Adrenal gland (tissue), 12 donors: ENCODE measurements around the gene SLC25A1. TPM values are rescaled to one million over a fixed set of nuclear protein-coding genes. Genes with fewer than 3 reads are reported as not detected.

Source experiments
- DNase-seq, 7 donors: peaks; one replicate each; pipeline ENCODE4 v3.0.0-alpha.2; 2019 to 2020
- H3K27ac ChIP-seq, 5 donors: fragments of 200-600 bp; sonication (generic) in 4 of 5; 1 replicate in 3 of 5; 2 replicates in 2 of 5; pipeline versions ENCODE4 v1.5.1 to v1.8.0; 2016 to 2020; ENCODE audit warnings: mild to moderate bottlenecking in 1 of 5
- H3K27me3 ChIP-seq: fragments of 200-600 bp; 2 replicates; pipeline ENCODE4 v1.8.0; 2021
- H3K36me3 ChIP-seq, 2 donors: fragments of 200-600 bp; replicated peaks in 1 of 2; 1 replicate in 1 of 2; 2 replicates in 1 of 2; pipeline versions ENCODE4 v1.5.1 to v1.8.0; 2018 to 2022
- H3K4me1 ChIP-seq, 2 donors: fragments of 200-600 bp; replicated peaks in 1 of 2; 1 replicate in 1 of 2; 2 replicates in 1 of 2; pipeline versions ENCODE4 v1.5.1 to v1.8.0; 2018 to 2021
- H3K4me3 ChIP-seq, 4 donors: fragments of 200-600 bp; sonication (generic) in 3 of 4; one replicate each; pipeline ENCODE4 v1.5.1; 2016 to 2018
- H3K9me3 ChIP-seq, 3 donors: fragments of 200-600 bp; sonication (generic) in 1 of 3; replicated peaks in 1 of 3; 1 replicate in 2 of 3; 2 replicates in 1 of 3; pipeline versions ENCODE4 v1.5.1 to v1.8.0; 2016 to 2021
- CTCF ChIP-seq, 6 experiments: fragments of 450-650 bp in 4 of 6; fragments of 200-600 bp in 2 of 6; sonication (generic) in 1 of 6; IDR thresholded peaks; 1 replicate in 5 of 6; 2 replicates in 1 of 6; pipeline versions ENCODE4 v1.5.1 to v1.8.0; 2016 to 2021; ENCODE audit warnings: antibody characterized with exemption in 6 of 6, mild to moderate bottlenecking in 2 of 6, moderate library complexity in 1 of 6
- POLR2A ChIP-seq, 2 donors: fragments of 450-650 bp; IDR thresholded peaks; one replicate each; pipeline ENCODE4 v1.6.1; 2017; ENCODE audit warnings: antibody characterized with exemption in 2 of 2, mild to moderate bottlenecking in 2 of 2, moderate library complexity in 1 of 2
- WGBS, 4 donors: extraction: QIAGEN DNeasy Blood & Tissue Kit in 2 of 4; methylation state at CpG; one replicate each; pipeline versions ENCODE4 v1.1.5 to v1.1.7; 2013 to 2017; 5-methylcytosine and 5-hydroxymethylcytosine counted together
- intact Hi-C, 2 donors: fragments of 100-400 bp; cut with DNase I; formaldehyde crosslinking; loops; one replicate each; pipeline versions ENCODE4 v1.14.1 to v1.15.0; 2022 to 2023
- polyA plus RNA-seq, 3 donors: library from polyadenylated mRNA; stranded (reverse); fragments of 200-250 nt in 2 of 3; fragments of 350-450 nt in 1 of 3; fragmentation: Illumina TruSeq in 1 of 3; extraction: RNeasy Lipid Tissue Mini Kit (QIAGEN cat#74804) in 1 of 3; gene quantifications; one replicate each; pipeline ENCODE4 v1.2.3, GENCODE V29; 2013 to 2014
- total RNA-seq, 9 donors: library from RNA; depleted of rRNA in 4 of 9; stranded (reverse); fragments of >200 nt in 4 of 9; fragments of 120-200 nt in 1 of 9; fragmentation: NEBNext Ultra II Directional in 1 of 9; extraction: Animal tissue kit (Norgen Biotek cat#: 25700) in 1 of 9; gene quantifications; one replicate each; pipeline versions ENCODE4 v1.1.0 to v1.2.4, GENCODE V29; 2013 to 2023
- donor health status: healthy with polysubstance abuse.
- donor health status: Bipolar disorder and iron deficiency.
- donor health status: DM: yes; HTN: yes; CAD: no.
- donor health status: DM: no; HTN: no; CAD: no.
- donor health status: DM: no; HTN: no; CAD: no.
- donor health status: DM: yes; HTN: yes; CAD: no.

The SLC25A1 gene
- total and polyA plus RNA-seq, 12 donors = 59.2 to 170 (median 123) TPM

DNA sequence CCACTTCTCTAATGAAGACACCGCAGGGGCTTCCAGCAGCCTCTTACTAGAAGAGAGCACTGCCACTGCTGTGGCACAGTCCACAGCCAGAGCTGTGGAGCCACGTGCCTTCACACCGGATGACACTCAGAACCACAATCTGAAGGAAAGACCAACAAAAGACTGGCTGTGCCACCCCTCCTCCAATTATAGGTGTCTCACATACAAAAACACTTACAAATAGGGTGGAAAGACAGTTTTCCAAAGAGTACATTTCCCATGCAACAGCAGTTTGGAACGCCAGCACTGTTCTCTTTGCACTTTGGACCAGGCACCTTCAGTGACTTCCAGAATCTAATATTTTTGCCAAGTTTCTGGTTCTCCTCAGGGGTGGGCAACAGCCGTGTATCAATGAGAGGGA lies 38.0 kb upstream of the SLC25A1 start:
- H3K27me3 ChIP-seq = no peaks in the 10 kb centered on the region
- H3K9me3 ChIP-seq = no peaks in the 10 kb centered on the region
- WGBS, 4 donors = 93 to 98% (median 93%) methylated on average over 5 of the region's 5 CpGs
- TF ChIP-seq CTCF (IDR thresholded peaks at IDR 0.05) = no peak
- TF ChIP-seq POLR2A (IDR thresholded peaks at IDR 0.05) = no peak
- DNase-seq = no peak
- H3K4me1 ChIP-seq = peaks cover 0 to 4% of the 10 kb centered on the region in 2 donors
- no peak overlapping the region for H3K27ac ChIP-seq
- intact Hi-C loops = no loop called here
- peaks cover 0 to 19% of the 10 kb centered on the region in 2 donors for H3K36me3 ChIP-seq
- H3K4me3 ChIP-seq = no peak overlapping the region

- Histone ChIP-seq H3K27ac (no peak overlapping the region), H3K4me3 (no peak overlapping the region), H3K9me3 (no peaks in the 10 kb centered on the region), H3K4me1 (peaks cover 0 to 4% of the 10 kb centered on the region in 2 donors), H3K36me3 (peaks cover 0 to 11% of the 10 kb centered on the region in 2 donors), H3K27me3 (no peaks in the 10 kb centered on the region)
- DNase-seq = no peak
- TF ChIP-seq POLR2A (IDR thresholded peaks at IDR 0.05) (no peak), CTCF (IDR thresholded peaks at IDR 0.05) (no peak)
- 91 to 97% (median 94%) methylated on average over 14 of the region's 14 CpGs for WGBS, 4 donors
- intact Hi-C loops = no loop called here
Observed at GRCh38 chr22:19215360-19215759, 36.8 kb upstream of the SLC25A1 start.

- no peaks in the 10 kb centered on the region for H3K27me3 ChIP-seq
- H3K9me3 ChIP-seq = no peaks in the 10 kb centered on the region
- peaks cover 0 to 21% of the 10 kb centered on the region in 2 donors for H3K36me3 ChIP-seq
- peaks cover 0 to 4% of the 10 kb centered on the region in 2 donors for H3K4me1 ChIP-seq
- no peak overlapping the region for H3K4me3 ChIP-seq
- no peak overlapping the region for H3K27ac ChIP-seq
- WGBS, 4 donors = 76 to 85% (median 80%) methylated on average over 4 of the region's 4 CpGs
- intact Hi-C loops = no loop called here
- DNase-seq = no peak
- TF ChIP-seq CTCF (IDR thresholded peaks at IDR 0.05) = no peak
- TF ChIP-seq POLR2A (IDR thresholded peaks at IDR 0.05) = no peak
Observed at GRCh38 chr22:19214078-19214473, 35.5 kb upstream of the SLC25A1 start.

DNA sequence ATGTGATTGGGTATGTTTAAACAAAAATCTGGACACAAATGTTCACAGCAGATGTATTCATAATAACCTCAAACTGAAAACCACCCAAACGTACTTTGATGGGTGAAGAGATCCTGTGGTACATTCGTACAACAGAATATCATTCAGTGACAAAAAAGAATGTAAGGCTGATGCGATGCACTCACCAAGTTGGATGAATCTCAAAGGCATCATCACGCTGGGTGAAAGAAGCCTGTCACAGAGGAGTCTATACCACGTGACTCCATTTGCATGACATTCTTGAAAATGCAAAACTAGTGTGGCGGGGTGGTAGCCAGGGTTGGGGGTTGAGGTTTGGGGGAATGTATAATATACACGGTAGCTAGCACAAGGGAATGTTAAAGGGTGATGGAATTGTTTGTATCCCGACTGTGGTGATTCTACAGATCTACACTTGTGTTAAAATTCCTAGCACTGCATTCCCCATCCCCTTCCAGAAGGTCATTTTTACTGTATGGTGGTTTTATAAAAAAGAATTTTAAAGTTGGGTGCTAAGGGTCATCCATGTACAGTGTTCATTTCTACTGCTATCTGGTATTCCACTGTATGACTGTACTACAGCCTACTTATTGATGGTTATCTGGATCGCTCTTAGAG lies 35.0 kb upstream of the SLC25A1 start:
- Histone ChIP-seq H3K36me3 (peaks cover 0 to 26% of the 10 kb centered on the region in 2 donors), H3K27me3 (no peaks in the 10 kb centered on the region), H3K4me3 (no peak overlapping the region), H3K9me3 (no peaks in the 10 kb centered on the region), H3K27ac (no peak overlapping the region), H3K4me1 (peaks cover 0 to 4% of the 10 kb centered on the region in 2 donors)
- no peak for TF ChIP-seq CTCF (IDR thresholded peaks at IDR 0.05)
- TF ChIP-seq POLR2A (IDR thresholded peaks at IDR 0.05) = no peak
- DNase-seq = no peak
- 83 to 91% (median 87%) methylated on average over 9 of the region's 9 CpGs for WGBS, 4 donors
- intact Hi-C loops = no loop called here
